Fibroblast of skin of back (primary cell): ENCODE data around the gene CHRNA4.
"Not testable (repeated sequence)": the region's sequence is repeated elsewhere in the genome, so short reads cannot be mapped to it uniquely, and the experiment has no call there.

Experiments
- DNase-seq: peaks from one replicate; pipeline ENCODE4 v3.0.0-alpha.2; 2013

CHRNA4 gene

DNA sequence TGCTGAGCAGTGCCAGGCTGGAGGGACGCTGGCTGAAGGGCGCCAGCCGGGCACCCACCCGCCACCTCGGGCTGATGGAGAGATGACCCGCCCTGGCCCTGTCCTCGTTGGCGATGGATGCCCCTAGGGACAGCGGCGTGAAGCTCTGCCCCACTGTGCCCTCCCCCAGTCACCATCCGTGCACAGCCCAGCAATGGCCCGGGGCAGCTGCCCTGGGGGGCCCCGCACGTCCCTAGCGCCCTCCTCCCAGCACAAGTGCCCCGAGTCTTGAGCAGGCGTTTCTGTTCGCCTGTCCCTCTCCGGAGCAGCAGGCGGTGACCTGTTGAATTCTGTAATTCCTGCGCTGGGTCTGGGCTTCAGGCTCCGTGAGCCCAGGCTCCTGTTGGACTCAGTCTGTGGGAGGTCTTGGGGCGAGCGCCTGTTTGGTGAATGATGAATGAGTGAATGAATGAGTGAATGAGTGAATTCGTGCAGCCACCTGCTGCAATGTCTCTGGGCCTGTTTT, 36.8 kb upstream of the CHRNA4 start:
- no peak for DNase-seq

- no peak for DNase-seq
These were observed 36.1 kb upstream of the CHRNA4 start for GRCh38 chr20:63397155-63397843.

DNA sequence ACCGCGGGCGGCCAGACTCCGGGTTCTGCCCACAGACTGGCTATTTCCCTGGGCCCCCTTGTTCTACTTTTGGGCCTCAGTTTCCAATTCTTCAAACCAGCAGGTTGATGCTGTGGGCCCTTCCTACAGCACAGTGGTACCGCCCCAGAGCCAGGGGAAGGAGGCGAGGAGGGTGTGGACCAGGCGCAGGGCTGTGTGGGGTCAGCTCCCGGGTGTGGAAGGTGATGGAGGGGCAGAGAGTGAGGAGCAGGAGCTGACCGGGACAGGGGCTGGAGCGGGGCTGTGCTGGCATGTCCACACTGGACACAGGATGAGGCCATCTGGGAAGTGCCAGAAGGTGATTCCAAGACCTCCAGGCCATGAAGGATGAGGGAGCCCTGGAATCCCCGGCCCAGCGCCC, 35.2 kb upstream of the CHRNA4 start:
- DNase-seq: no peak

DNA sequence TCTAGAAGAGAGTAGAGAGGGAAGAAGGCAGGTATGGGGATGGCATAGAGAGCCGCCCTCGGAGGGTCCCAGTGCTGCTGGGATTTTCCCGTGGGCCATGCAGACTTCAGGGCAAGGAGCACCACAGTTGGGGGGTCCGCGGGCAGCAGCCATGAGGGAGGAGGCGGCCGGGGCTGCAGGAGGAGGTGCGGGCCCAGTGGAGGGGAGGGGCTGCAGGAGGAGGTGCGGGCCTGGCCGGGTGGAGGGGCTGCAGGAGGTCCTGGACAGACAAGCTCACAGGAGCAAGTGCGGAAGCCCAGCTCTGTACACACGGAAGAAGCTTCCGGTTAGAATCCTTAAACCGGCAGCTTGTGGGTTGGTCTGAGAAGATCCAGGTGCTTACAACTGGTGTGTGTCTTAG, 34.6 kb upstream of the CHRNA4 start:
- DNase-seq: no peak

GRCh38 chr20:63394920-63395455, 33.8 kb upstream of the CHRNA4 start:
- DNase-seq: no peak

DNA sequence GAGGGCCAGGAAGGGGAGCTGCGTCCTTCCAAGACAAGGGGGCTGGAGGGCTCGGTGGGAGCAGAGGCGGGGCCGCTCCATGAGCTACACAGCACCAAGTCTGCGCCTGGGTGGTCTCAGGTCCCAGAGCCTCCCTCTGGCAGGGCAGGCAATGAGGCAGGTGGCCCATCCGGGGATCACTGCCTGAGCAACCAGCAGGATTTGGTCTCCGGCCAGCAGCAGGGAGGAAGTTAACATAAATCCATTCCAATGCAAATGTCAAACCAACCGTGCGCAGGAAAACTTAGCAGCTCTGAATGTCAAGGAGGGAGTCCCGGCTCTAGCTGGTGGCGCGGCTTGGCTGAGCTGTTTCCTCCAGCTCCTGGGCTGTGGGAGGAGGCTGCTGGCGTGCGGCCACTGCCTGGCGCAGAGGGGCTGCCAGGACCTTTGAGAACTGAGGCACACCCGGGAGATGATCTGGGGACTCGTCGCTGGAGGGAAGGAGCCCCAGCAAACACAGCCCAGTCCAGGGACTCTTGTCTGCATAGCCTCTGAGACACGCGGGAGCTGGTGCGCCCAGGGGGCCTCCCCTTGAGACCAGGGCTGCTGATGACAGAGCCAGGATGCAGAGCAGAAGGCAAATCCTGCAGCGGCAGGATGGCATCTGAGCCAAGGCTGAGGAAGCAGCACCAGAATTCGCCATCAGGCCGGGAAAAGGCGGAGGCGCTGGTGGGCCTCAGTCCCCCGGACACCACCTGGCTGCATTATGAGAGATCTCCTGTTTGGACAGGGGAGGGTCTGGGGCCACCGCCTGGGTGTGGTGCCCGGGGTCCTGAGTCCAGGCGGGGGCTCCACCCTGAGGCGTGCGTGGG, 33.1 kb upstream of the CHRNA4 start:
- no peak for DNase-seq

- no peak for DNase-seq
These were observed 32.4 kb upstream of the CHRNA4 start for GRCh38 chr20:63393566-63393965.

- no peak for DNase-seq
These were observed 31.6 kb upstream of the CHRNA4 start for GRCh38 chr20:63392465-63393365.

- no peak for DNase-seq
These were observed 26.8 kb upstream of the CHRNA4 start for GRCh38 chr20:63387917-63388316.

GRCh38 chr20:63387393-63387792, 26.2 kb upstream of the CHRNA4 start:
- DNase-seq: no peak

DNA sequence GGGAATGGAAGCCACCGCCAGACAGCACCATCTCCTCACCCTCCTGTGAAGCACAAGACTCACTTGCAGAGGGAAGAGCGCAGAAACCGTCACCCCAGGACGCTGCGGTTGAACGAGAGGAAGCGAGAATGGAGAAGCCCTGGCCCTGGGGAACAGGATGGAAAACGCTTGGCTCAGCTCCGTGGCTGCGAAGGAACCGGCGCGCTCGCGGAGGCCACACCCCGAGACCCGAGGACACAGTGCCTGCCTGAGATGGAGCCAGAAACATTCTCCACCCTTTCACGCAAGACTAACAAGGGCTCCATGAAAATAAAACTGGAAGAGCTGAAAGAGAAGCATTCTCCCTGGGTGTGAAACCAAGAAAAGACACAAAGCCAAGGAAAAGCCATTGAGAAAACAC, 25.3 kb upstream of the CHRNA4 start:
- DNase-seq: no peak

DNA sequence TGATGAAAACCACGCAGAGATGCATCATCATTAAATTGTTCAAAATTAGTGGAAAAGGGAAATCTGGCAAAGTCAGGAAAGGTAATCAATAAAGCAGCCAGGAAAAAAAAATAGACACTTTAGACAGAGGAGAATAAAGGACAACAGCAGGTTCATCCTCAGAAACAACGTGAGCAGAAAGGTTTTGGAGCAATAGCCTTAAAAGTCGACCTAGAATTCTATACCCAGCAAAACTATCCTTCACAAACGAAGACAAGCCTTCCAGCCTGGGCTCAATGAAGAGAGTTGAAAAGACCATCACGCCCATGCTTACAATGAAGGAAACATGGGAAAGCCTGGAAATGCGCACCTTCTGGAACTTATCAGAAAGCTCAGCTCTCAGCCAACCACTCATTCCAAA, 24.7 kb upstream of the CHRNA4 start:
- DNase-seq: no peak

DNA sequence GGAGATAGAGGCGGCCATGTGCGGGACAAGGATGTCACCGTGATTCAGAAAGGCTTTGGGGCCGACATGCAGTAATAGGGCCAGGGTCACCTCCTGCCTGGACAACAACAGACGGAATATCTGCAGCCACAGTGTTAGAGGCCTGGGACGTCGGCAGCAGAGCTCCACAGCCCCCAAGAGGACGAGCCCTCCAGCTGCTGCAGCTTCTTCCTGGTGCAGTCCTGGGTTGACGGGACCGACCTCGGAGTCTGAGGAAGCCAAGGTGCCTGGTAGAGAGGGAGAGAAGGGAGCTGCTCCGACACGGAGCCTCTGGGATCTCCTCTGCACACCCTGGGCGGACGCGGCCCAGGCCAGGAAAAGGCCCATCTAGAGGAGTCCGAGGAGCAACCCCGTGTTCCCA, 23.2 kb upstream of the CHRNA4 start:
- DNase-seq: no peak

- DNase-seq: no peak
These were observed 22.4 kb upstream of the CHRNA4 start for GRCh38 chr20:63383556-63383955.

GRCh38 chr20:63382551-63383300, 21.6 kb upstream of the CHRNA4 start:
- DNase-seq: no peak

DNA sequence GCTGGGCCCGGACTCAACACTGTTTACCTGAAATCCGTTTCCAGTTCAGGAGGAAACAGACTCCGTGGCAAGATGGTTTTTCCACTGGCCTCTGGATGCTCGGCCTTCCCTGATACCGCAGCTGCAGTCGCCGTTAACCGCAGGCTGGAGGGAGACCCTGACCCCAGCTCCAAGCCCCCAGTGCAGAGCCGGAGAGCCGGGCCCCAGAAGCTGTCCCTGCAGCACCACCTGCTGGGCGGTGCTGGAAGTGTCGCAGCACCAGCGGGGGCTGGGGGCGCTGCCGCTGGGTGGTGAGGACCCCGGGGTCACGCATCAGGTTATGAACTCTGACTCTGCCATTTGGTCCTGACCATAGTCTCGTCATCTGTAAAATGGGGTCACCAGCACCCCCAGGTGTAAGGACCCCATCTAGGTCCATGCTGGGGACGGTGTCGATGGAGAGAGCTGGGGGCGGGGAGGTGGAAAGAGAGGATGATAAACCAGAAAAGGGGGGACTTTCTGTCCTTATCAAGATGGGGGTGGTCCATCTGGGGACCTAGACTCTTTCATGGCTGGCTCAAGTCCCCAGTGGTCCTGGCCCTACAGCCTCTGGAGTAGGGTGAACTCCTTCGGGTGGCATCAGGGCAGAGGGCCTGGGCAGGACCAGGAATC, 20.8 kb upstream of the CHRNA4 start:
- no peak for DNase-seq

GRCh38 chr20:63380346-63380870, 19.3 kb upstream of the CHRNA4 start:
- no peak for DNase-seq

DNA sequence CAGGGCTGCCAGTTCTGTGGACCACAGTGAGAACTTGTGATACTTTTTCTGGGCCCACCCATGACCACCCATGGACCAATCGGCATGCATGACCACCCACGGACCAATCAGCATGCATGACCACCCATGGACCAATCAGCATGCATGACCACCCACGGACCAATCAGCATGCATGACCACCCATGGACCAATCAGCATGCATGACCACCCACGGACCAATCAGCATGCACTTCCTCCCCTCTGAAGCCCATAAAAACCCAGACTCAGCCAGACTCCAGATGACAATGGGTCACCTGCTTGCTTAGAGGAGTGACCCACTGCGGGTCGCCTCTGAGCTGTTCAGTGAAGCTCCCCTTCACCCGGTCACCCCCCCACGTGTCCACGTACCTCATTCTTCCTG, 18.7 kb upstream of the CHRNA4 start:
- not testable (repeated sequence) for DNase-seq

DNA sequence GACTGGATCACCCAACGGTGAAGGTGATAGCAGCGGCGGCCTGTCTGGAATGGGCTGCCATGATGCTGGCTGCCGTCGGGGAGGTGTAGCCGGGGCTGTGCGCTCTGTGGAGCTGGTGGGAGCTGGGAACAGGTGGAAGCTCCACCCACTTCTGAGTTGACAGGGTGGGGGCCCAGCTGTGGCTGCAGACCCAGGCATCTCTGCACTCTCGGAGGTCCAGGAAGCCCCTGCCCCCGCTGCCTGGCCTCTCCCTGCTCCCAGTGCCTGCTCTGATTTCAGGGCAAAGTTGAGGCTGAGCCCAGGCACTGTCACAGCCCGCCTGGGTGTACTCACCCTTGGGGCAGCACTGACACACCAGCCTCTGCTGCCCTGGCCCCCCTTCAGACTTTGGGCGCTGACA, 18.1 kb upstream of the CHRNA4 start:
- DNase-seq: no peak

DNA sequence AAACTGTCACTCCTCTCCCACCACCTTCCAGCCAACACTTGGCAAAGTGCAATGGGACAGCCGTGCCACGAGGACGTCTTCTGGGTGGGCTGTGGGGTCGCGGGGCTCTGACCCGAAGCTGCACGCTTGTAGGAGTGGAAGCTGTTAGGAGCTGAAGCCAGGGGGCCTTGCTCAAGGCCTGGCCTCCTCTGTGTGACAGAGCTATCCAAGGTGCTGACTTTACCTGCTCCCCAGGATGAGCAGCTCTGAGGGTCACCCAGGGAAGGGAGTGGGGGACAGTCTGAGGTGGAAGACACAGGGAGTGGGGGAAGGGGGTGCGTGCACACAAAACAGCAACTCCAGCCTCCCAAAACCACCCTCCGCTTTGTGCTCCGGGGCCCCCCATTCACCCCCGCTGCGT, 17.5 kb upstream of the CHRNA4 start:
- no peak for DNase-seq

GRCh38 chr20:63377951-63378381, 16.8 kb upstream of the CHRNA4 start:
- DNase-seq: no peak
